CD14-positive monocyte (primary cell): Measurements from ENCODE around the gene PNLIPRP2. TPM values are rescaled to one million over a fixed set of nuclear protein-coding genes. Genes with fewer than 3 reads are reported as not detected.

Experiments used
- DNase-seq, 3 donors: peaks; one replicate each; pipeline ENCODE4 v3.0.0-alpha.2; 2011 to 2022
- H2AFZ ChIP-seq: 2 replicates; pipeline ENCODE4 v1.6.0; 2012; ENCODE audit warnings: mild to moderate bottlenecking, low read depth, low read length, inconsistent platforms; ENCODE audit not compliant: insufficient read depth, poor library complexity, severe bottlenecking
- H3K27ac ChIP-seq, 2 donors: 1 replicate in 1 of 2; 2 replicates in 1 of 2; pipeline ENCODE4 v1.5.1; 2012 to 2013; ENCODE audit warnings: low read length in 2 of 2, control low read depth in 1 of 2, inconsistent platforms in 1 of 2, low read depth in 1 of 2, mild to moderate bottlenecking in 1 of 2
- H3K27me3 ChIP-seq, 2 donors: one replicate each; pipeline versions ENCODE4 v1.6.0 to v1.6.1; 2011 to 2013; ENCODE audit warnings: low read length in 2 of 2; ENCODE audit not compliant: control insufficient read depth in 2 of 2, insufficient read depth in 2 of 2
- H3K36me3 ChIP-seq, 2 donors: replicated peaks in 1 of 2; 1 replicate in 1 of 2; 2 replicates in 1 of 2; pipeline versions ENCODE4 v1.5.1 to v1.6.1; 2012 to 2013; ENCODE audit warnings: low read length in 2 of 2, control low read depth in 1 of 2, inconsistent platforms in 1 of 2, mild to moderate bottlenecking in 1 of 2; ENCODE audit not compliant: insufficient read depth in 2 of 2, control insufficient read depth in 1 of 2
- H3K4me1 ChIP-seq, 2 donors: 1 replicate in 1 of 2; 2 replicates in 1 of 2; pipeline versions ENCODE4 v1.5.1 to v1.6.1; 2012 to 2013; ENCODE audit warnings: low read length in 2 of 2, control low read depth in 1 of 2, inconsistent platforms in 1 of 2, mild to moderate bottlenecking in 1 of 2, moderate library complexity in 1 of 2; ENCODE audit not compliant: insufficient read depth in 2 of 2, control insufficient read depth in 1 of 2
- H3K4me2 ChIP-seq: replicated peaks from 2 replicates; pipeline ENCODE3; 2012; ENCODE audit warnings: low read length, moderate library complexity, mild to moderate bottlenecking; ENCODE audit not compliant: poor library complexity, severe bottlenecking; ENCODE audit errors: extremely low read depth
- H3K4me3 ChIP-seq, 3 experiments: fragments of 200-600 bp in 1 of 3; sonication (generic) in 1 of 3; replicated peaks in 1 of 3; 1 replicate in 2 of 3; 2 replicates in 1 of 3; pipeline ENCODE4 v1.5.1; 2011 to 2013; ENCODE audit warnings: low read length in 3 of 3, mild to moderate bottlenecking in 3 of 3, control low read depth in 2 of 3, low read depth in 2 of 3, inconsistent platforms in 1 of 3, moderate library complexity in 1 of 3
- H3K79me2 ChIP-seq: 2 replicates; pipeline ENCODE4 v1.6.0; 2012; ENCODE audit warnings: mild to moderate bottlenecking, control low read depth, inconsistent platforms, low read length, moderate library complexity; ENCODE audit not compliant: insufficient read depth
- H3K9ac ChIP-seq: 2 replicates; pipeline ENCODE4 v1.6.0; 2017; ENCODE audit warnings: low read length, mild to moderate bottlenecking; ENCODE audit not compliant: insufficient read depth, poor library complexity, severe bottlenecking
- H3K9me3 ChIP-seq, 2 donors: replicated peaks in 1 of 2; 1 replicate in 1 of 2; 2 replicates in 1 of 2; pipeline versions ENCODE4 v1.5.1 to v1.6.1; 2012 to 2013; ENCODE audit warnings: low read length in 2 of 2, control low read depth in 1 of 2; ENCODE audit not compliant: control insufficient read depth in 1 of 2, insufficient read depth in 1 of 2
- H4K20me1 ChIP-seq: 2 replicates; pipeline ENCODE4 v1.6.0; 2012; ENCODE audit warnings: mild to moderate bottlenecking, low read length, control low read depth, moderate library complexity; ENCODE audit not compliant: insufficient read depth
- H3K27ac Mint-ChIP-seq, 7 donors: one replicate each; pipeline ENCODE4 v1.8.0; 2020; ENCODE audit warnings: mild to moderate bottlenecking in 7 of 7, mixed read lengths in 7 of 7, moderate library complexity in 6 of 7, inconsistent platforms in 2 of 7
- H3K27me3 Mint-ChIP-seq, 3 donors: one replicate each; pipeline ENCODE4 v1.8.0; 2021 to 2022; ENCODE audit warnings: low read depth in 3 of 3, mild to moderate bottlenecking in 3 of 3, mixed read lengths in 3 of 3, moderate library complexity in 3 of 3, inconsistent platforms in 1 of 3
- H3K36me3 Mint-ChIP-seq, 2 donors: one replicate each; pipeline ENCODE4 v1.8.0; 2020; ENCODE audit warnings: mixed read lengths in 2 of 2, inconsistent platforms in 1 of 2, mild to moderate bottlenecking in 1 of 2
- H3K4me1 Mint-ChIP-seq: one replicate; pipeline ENCODE4 v1.8.0; 2020; ENCODE audit warnings: mild to moderate bottlenecking, mixed read lengths
- H3K4me3 Mint-ChIP-seq, 2 donors: one replicate each; pipeline ENCODE4 v1.8.0; 2020; ENCODE audit warnings: mild to moderate bottlenecking in 2 of 2, mixed read lengths in 2 of 2, moderate library complexity in 1 of 2
- H3K9me3 Mint-ChIP-seq, 7 donors: one replicate each; pipeline ENCODE4 v1.8.0; 2020 to 2022; ENCODE audit warnings: mixed read lengths in 7 of 7, mild to moderate bottlenecking in 6 of 7, moderate library complexity in 6 of 7, inconsistent platforms in 2 of 7
- WGBS: methylation state at CpG from one replicate; pipeline ENCODE4 v1.1.5; 2013; ENCODE audit warnings: missing lambda C conversion rate; ENCODE audit not compliant: insufficient coverage; 5-methylcytosine and 5-hydroxymethylcytosine counted together
- intact Hi-C, 2 donors: fragments of 100-400 bp; cut with micrococcal nuclease; formaldehyde crosslinking; loops; one replicate each; pipeline versions ENCODE4 v1.15.0 to v1.15.1; 2023
- polyA plus RNA-seq, 3 donors: library from polyadenylated mRNA; depleted of rRNA in 1 of 3; unstranded in 2 of 3; stranded (reverse) in 1 of 3; fragments of 300-500 nt in 2 of 3; fragments of >200 nt in 1 of 3; fragmentation: Illumina TruSeq in 2 of 3; gene quantifications; 1 replicate in 2 of 3; 2 replicates in 1 of 3; pipeline ENCODE4 v1.2.3, GENCODE V29; 2012 to 2021
- TF ChIP-seq, protein P1 (sequence below): fragments of 200-600 bp; IDR thresholded peaks from one replicate; pipeline ENCODE4 v1.8.0; 2022; ENCODE audit warnings: antibody characterized with exemption, mild to moderate bottlenecking

Gene PNLIPRP2
- polyA plus RNA-seq, 3 donors, result not detected

- Histone ChIP-seq H3K27me3 (no peaks in the 10 kb centered on the region), H4K20me1 (no peaks in the 10 kb centered on the region), H3K9me3 (no peaks in the 10 kb centered on the region), H3K4me2 (no peak overlapping the region), H3K27ac (no peak overlapping the region), H3K36me3 (no peaks in the 10 kb centered on the region), H2AFZ (no peak overlapping the region), H3K79me2 (no peaks in the 10 kb centered on the region), H3K9ac (no peak overlapping the region), H3K4me3 (no peak overlapping the region), H3K4me1 (no peaks in the 10 kb centered on the region)
- peaks cover 0 to 3% (median 0%) of the 10 kb centered on the region in 7 donors for H3K9me3 Mint-ChIP-seq
- intact Hi-C loops, result no loop called here
- TF ChIP-seq, protein P1, sequence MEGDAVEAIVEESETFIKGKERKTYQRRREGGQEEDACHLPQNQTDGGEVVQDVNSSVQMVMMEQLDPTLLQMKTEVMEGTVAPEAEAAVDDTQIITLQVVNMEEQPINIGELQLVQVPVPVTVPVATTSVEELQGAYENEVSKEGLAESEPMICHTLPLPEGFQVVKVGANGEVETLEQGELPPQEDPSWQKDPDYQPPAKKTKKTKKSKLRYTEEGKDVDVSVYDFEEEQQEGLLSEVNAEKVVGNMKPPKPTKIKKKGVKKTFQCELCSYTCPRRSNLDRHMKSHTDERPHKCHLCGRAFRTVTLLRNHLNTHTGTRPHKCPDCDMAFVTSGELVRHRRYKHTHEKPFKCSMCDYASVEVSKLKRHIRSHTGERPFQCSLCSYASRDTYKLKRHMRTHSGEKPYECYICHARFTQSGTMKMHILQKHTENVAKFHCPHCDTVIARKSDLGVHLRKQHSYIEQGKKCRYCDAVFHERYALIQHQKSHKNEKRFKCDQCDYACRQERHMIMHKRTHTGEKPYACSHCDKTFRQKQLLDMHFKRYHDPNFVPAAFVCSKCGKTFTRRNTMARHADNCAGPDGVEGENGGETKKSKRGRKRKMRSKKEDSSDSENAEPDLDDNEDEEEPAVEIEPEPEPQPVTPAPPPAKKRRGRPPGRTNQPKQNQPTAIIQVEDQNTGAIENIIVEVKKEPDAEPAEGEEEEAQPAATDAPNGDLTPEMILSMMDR, result no peak
- no peaks in the 10 kb centered on the region for H3K4me1 Mint-ChIP-seq
- WGBS, result 90% methylated on average over 5 of the region's 5 CpGs
- H3K4me3 Mint-ChIP-seq, result no peak overlapping the region
- H3K36me3 Mint-ChIP-seq, result no peaks in the 10 kb centered on the region
- no peak overlapping the region for H3K27ac Mint-ChIP-seq
- no peak for DNase-seq
- peaks cover 0 to 4% (median 2%) of the 10 kb centered on the region in 3 donors for H3K27me3 Mint-ChIP-seq
Measured at GRCh38 chr10:116593139-116593740, 27.5 kb upstream of the PNLIPRP2 start.

DNA sequence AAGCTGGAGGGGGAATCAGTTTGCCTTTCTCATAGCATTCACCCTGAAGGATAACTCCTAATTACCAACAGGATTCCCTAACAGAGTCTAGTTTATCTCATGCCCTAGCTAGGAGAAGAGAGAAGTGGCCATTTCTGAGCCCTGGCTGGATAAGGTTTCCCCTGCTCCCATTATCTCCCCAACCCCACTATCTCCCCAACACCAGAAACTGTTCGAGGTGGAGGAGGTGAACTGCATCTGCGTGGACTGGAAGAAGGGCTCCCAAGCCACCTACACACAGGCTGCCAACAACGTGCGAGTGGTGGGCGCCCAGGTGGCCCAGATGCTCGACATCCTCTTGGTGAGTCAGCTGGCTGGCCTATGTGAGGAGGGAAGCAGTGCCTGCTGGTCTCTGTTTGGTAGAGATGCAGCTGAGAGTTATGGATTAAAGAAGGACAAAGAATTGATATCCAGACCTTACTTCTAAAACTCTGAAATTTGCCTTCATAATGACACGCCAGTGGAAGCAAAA lies 26.2 kb upstream of the PNLIPRP2 start:
- Histone ChIP-seq H3K27me3 (no peaks in the 10 kb centered on the region), H4K20me1 (no peaks in the 10 kb centered on the region), H3K9ac (no peak overlapping the region), H3K9me3 (no peaks in the 10 kb centered on the region), H3K4me3 (no peak overlapping the region), H3K36me3 (no peaks in the 10 kb centered on the region), H3K4me2 (no peak overlapping the region), H3K27ac (no peak overlapping the region), H3K79me2 (no peaks in the 10 kb centered on the region), H2AFZ (no peak overlapping the region), H3K4me1 (no peaks in the 10 kb centered on the region)
- peaks cover 0 to 4% (median 2%) of the 10 kb centered on the region in 3 donors for H3K27me3 Mint-ChIP-seq
- WGBS, result 100% methylated on average over 1 of the region's 7 CpGs
- no peak overlapping the region for H3K27ac Mint-ChIP-seq
- H3K9me3 Mint-ChIP-seq, result peaks cover 0 to 1% (median 0%) of the 10 kb centered on the region in 7 donors
- no peak for DNase-seq
- TF ChIP-seq, protein P1, result no peak
- no peaks in the 10 kb centered on the region for H3K36me3 Mint-ChIP-seq
- intact Hi-C loops, result no loop called here
- no peaks in the 10 kb centered on the region for H3K4me1 Mint-ChIP-seq
- no peak overlapping the region for H3K4me3 Mint-ChIP-seq
